Measurements from ENCODE around the gene PRAF2. TPM values are rescaled to one million over a fixed set of nuclear protein-coding genes. Genes with fewer than 3 reads are reported as not detected.

The PRAF2 gene
- total RNA-seq, 1 experiment from 2014 or later, result 36.3 TPM

DNA sequence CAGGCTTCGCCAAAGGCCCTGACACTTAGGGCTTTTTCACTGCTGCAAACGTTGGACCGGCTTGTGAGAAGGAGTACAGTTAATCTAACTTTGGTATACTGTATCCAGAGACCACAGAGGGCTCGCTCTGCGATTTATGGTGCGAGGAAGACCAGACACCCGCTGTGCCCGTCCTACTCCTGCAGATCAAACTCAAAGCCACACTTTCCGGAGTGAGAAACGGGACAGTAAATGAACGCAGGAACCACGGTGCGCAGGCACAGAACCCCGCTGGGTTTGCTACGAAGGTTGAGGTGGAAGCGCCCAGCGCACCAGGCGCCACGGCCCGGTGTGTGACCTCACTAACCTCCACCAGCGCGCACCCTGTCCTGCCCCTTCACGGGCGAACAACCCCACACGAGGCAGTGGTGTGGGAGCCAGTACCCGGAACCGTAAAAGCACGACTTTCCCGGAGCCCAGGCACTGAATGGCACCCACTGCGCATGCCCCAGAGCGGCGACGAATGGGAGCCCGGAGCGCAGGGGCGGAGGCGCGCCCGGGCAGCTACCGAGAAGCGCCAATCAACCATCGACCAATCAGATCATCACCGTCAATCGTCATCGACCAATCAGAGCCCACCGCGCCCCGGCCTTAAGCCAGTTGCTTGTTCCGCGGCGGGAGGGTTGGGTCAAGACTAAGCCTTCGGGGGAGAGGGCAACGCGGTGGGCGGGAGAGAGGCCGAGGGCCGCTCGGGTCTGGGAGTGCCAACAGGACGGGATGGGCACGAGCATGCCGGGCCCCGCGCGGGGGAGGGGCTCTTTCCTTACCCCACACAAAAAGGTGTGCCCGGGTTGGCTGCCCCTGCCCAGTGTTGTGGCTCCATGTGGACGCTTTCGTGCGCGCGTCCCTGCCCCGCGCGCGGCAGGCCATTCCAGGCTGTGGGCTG, 27.2 kb upstream of the PRAF2 start:
- CTCF ChIA-PET, result interaction anchor here (0.6 to 0.7 kb wide), 3 partner anchors 44 to 92 kb away, joined by 3 read pairs; no protein-coding TSS in a partner anchor
- intact Hi-C loops (cut with micrococcal nuclease; ENCODE audit: unreplicated experiment), result no loop called here
- POLR2A ChIA-PET, result interaction anchor here (0.6 kb wide), 1 partner anchor 58 kb away, joined by 3 read pairs; no protein-coding TSS in a partner anchor

DNA sequence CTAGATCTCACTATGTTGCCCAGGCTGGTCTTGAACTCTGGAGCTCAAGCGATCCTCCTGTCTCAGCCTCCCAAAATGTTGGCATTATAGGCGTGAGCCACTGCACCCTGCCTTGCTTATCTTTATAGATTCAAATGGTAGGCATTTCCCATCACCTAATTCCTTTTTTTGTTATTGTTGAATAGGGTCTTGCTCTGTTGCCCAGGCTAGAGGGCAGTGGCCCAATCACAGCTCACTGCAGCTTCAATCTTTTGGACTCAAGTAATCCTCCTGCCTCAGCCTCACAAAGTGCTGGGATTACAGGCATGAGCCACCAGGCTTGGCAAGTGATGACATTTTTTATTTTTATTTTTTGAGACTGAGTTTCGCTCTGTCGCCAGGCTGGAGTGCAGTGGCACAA, 22.6 kb upstream of the PRAF2 start:
- POLR2A ChIA-PET, result no interaction called here
- no TSS peak for BruUV-seq (replicated peaks)
- H3K9me3 ChIP-seq (ENCODE audit: control insufficient read depth, insufficient read depth, low read depth, low read length), result no peaks in the 10 kb centered on the region
- no peak for TF ChIP-seq SIN3A (IDR thresholded peaks at IDR 0.05; ENCODE audit: borderline replicate concordance, insufficient read depth, low read depth, low read length)
- TF ChIP-seq, protein P1, sequence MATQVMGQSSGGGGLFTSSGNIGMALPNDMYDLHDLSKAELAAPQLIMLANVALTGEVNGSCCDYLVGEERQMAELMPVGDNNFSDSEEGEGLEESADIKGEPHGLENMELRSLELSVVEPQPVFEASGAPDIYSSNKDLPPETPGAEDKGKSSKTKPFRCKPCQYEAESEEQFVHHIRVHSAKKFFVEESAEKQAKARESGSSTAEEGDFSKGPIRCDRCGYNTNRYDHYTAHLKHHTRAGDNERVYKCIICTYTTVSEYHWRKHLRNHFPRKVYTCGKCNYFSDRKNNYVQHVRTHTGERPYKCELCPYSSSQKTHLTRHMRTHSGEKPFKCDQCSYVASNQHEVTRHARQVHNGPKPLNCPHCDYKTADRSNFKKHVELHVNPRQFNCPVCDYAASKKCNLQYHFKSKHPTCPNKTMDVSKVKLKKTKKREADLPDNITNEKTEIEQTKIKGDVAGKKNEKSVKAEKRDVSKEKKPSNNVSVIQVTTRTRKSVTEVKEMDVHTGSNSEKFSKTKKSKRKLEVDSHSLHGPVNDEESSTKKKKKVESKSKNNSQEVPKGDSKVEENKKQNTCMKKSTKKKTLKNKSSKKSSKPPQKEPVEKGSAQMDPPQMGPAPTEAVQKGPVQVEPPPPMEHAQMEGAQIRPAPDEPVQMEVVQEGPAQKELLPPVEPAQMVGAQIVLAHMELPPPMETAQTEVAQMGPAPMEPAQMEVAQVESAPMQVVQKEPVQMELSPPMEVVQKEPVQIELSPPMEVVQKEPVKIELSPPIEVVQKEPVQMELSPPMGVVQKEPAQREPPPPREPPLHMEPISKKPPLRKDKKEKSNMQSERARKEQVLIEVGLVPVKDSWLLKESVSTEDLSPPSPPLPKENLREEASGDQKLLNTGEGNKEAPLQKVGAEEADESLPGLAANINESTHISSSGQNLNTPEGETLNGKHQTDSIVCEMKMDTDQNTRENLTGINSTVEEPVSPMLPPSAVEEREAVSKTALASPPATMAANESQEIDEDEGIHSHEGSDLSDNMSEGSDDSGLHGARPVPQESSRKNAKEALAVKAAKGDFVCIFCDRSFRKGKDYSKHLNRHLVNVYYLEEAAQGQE (IDR thresholded peaks at IDR 0.05; ENCODE audit: insufficient read depth in 1 of 2, low read depth in 2 of 2, low read length in 1 of 2), result no peak
- TF ChIP-seq, protein P2, sequence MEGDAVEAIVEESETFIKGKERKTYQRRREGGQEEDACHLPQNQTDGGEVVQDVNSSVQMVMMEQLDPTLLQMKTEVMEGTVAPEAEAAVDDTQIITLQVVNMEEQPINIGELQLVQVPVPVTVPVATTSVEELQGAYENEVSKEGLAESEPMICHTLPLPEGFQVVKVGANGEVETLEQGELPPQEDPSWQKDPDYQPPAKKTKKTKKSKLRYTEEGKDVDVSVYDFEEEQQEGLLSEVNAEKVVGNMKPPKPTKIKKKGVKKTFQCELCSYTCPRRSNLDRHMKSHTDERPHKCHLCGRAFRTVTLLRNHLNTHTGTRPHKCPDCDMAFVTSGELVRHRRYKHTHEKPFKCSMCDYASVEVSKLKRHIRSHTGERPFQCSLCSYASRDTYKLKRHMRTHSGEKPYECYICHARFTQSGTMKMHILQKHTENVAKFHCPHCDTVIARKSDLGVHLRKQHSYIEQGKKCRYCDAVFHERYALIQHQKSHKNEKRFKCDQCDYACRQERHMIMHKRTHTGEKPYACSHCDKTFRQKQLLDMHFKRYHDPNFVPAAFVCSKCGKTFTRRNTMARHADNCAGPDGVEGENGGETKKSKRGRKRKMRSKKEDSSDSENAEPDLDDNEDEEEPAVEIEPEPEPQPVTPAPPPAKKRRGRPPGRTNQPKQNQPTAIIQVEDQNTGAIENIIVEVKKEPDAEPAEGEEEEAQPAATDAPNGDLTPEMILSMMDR (IDR thresholded peaks at IDR 0.05), result no peak
- ATAC-seq (no peak), DNase-seq (ENCODE audit: low read depth, low spot score) (no peak)
- H3K36me3 ChIP-seq (ENCODE audit: control insufficient read depth, insufficient read depth, low read length), result no peaks in the 10 kb centered on the region
- no peaks in the 10 kb centered on the region for H3K27me3 ChIP-seq (ENCODE audit: control insufficient read depth, insufficient read depth, low read length)
- peaks cover 4% of the 10 kb centered on the region; the same call in 1 of the 2 replicates for H3K4me1 ChIP-seq (ENCODE audit: control insufficient read depth, insufficient read depth, low read length)
- in situ Hi-C loops (cut with HindIII; ENCODE audit: low pct_unique_long_range_greater_than_20kb, low sequenced_read_pairs) (no loop called here), intact Hi-C loops (cut with micrococcal nuclease; ENCODE audit: unreplicated experiment) (no loop called here)
- H3K4me3 ChIP-seq (ENCODE audit: low read depth in 2 of 2, low read length in 2 of 2), result no peak overlapping the region
- no peak overlapping the region for H3K27ac ChIP-seq (ENCODE audit: low read length)
- CTCF ChIA-PET, result no interaction called here

More for the DNA sequence above, 27.2 kb upstream of the PRAF2 start:
- TSS peak; percentile 89 for BruUV-seq (replicated peaks)
- no peaks in the 10 kb centered on the region for H3K36me3 ChIP-seq (ENCODE audit: control insufficient read depth, insufficient read depth, low read length)
- H3K27ac ChIP-seq (ENCODE audit: low read length), result peak overlapping the region; percentile 94
- H3K9me3 ChIP-seq (ENCODE audit: control insufficient read depth, insufficient read depth, low read depth, low read length), result no peaks in the 10 kb centered on the region
- peak overlapping the region; percentile 74 to 90 for H3K4me3 ChIP-seq (ENCODE audit: low read depth in 2 of 2, low read length in 2 of 2)
- TF ChIP-seq, protein P1 (IDR thresholded peaks at IDR 0.05; ENCODE audit: insufficient read depth in 1 of 2, low read depth in 2 of 2, low read length in 1 of 2), result no peak
- no peak for TF ChIP-seq SIN3A (IDR thresholded peaks at IDR 0.05; ENCODE audit: borderline replicate concordance, insufficient read depth, low read depth, low read length)
- TF ChIP-seq, protein P2 (IDR thresholded peaks at IDR 0.05), result no peak
- no peak for TF ChIP-seq TCF7L2 (IDR thresholded peaks at IDR 0.05; ENCODE audit: low read depth, low read length)
- TF ChIP-seq POLR2AphosphoS5 (IDR thresholded peaks at IDR 0.05; ENCODE audit: low read depth, low read length), result peak; percentile 66
- peaks cover 4% of the 10 kb centered on the region; the same call in 1 of the 2 replicates for H3K4me1 ChIP-seq (ENCODE audit: control insufficient read depth, insufficient read depth, low read length)
- H3K27me3 ChIP-seq (ENCODE audit: control insufficient read depth, insufficient read depth, low read length), result no peaks in the 10 kb centered on the region
- peak; percentile 93 for ATAC-seq
- in situ Hi-C loops (cut with HindIII; ENCODE audit: low pct_unique_long_range_greater_than_20kb, low sequenced_read_pairs), result no loop called here
- peak; percentile 78 for DNase-seq (ENCODE audit: low read depth, low spot score)

All from Panc1 (cell line).